GM23338 (cell line): ENCODE data around the gene S100A5.

ENCODE experiments used
- CREB1 ChIP-seq: fragments of 250-450 bp; sonication (Bioruptor Pico); IDR thresholded peaks from 2 replicates; pipeline ENCODE4 v1.5.0; 2020; ENCODE audit warnings: low read depth, mild to moderate bottlenecking, moderate library complexity
- CTCF ChIP-seq, 2 experiments: fragments of 200-600 bp in 1 of 2; sonication (generic) in 1 of 2; conservative IDR thresholded peaks; 2 replicates each; pipeline versions ENCODE4 v1.5.1 to v1.6.1; 2016 to 2017; ENCODE audit warnings: antibody characterized with exemption in 2 of 2, low read depth in 2 of 2, mild to moderate bottlenecking in 2 of 2, moderate library complexity in 1 of 2
- ETS1 ChIP-seq: IDR thresholded peaks from 2 replicates; pipeline ENCODE4 v1.6.1; 2016; ENCODE audit warnings: antibody characterized with exemption
- EZH2 ChIP-seq: fragments of 200-600 bp; sonication (generic); IDR thresholded peaks from one replicate; pipeline ENCODE4 v1.8.0; 2017; ENCODE audit warnings: antibody characterized with exemption, mild to moderate bottlenecking, low read depth; ENCODE audit not compliant: unreplicated experiment
- EZH2phosphoT487 ChIP-seq: fragments of 200-600 bp; sonication (generic); IDR thresholded peaks from one replicate; pipeline ENCODE4 v1.8.1; 2018; ENCODE audit warnings: antibody characterized with exemption; ENCODE audit not compliant: unreplicated experiment
- JUNB ChIP-seq: IDR thresholded peaks from one replicate; pipeline ENCODE4 v1.6.1; 2016; ENCODE audit warnings: antibody characterized with exemption; ENCODE audit not compliant: unreplicated experiment
- NANOG ChIP-seq: IDR thresholded peaks from 2 replicates; pipeline ENCODE4 v1.6.1; 2016; ENCODE audit warnings: antibody characterized with exemption, borderline replicate concordance
- POLR2AphosphoS5 ChIP-seq: IDR thresholded peaks from 2 replicates; pipeline ENCODE4 v1.6.1; 2016; ENCODE audit warnings: antibody characterized with exemption, low read depth
- REST ChIP-seq: IDR thresholded peaks from one replicate; pipeline ENCODE4 v1.6.1; 2018; ENCODE audit warnings: antibody characterized with exemption; ENCODE audit not compliant: unreplicated experiment
- STAT1 ChIP-seq: IDR thresholded peaks from one replicate; pipeline ENCODE4 v1.6.1; 2016; ENCODE audit warnings: antibody characterized with exemption; ENCODE audit not compliant: unreplicated experiment
- ZNF114 ChIP-seq: fragments of 250-450 bp; sonication (Bioruptor Pico); IDR thresholded peaks from 2 replicates; pipeline ENCODE4 v1.5.0; 2020; ENCODE audit warnings: mild to moderate bottlenecking, moderate library complexity
- ZNF331 ChIP-seq: fragments of 250-450 bp; sonication (Bioruptor Pico); IDR thresholded peaks from 2 replicates; pipeline ENCODE4 v1.5.0; 2020; ENCODE audit warnings: low read depth, mild to moderate bottlenecking, moderate library complexity
- ZNF462 ChIP-seq: fragments of 250-450 bp; sonication (Bioruptor Pico); IDR thresholded peaks from 2 replicates; pipeline ENCODE4 v1.5.0; 2020; ENCODE audit warnings: mild to moderate bottlenecking, moderate library complexity

GRCh38 chr1:153531638-153532037 is 9.1 kb downstream of the S100A5 start:
- TF ChIP-seq CTCF (conservative IDR thresholded peaks at IDR 0.05; ENCODE audit: low read depth in 2 of 2) (no peak), EZH2phosphoT487 (no peak), EZH2 (no peak), POLR2AphosphoS5 (no peak), ZNF462 (no peak), CREB1 (no peak), ZNF114 (CRISPR knock-in tag) (no peak), ETS1 (no peak), JUNB (no peak), REST (no peak), NANOG (no peak), STAT1 (no peak), ZNF331 (no peak)
